NB4 (cell line): ENCODE results near the gene DENND4B.

Experiments
- POLR2A ChIP-seq: IDR thresholded peaks from 2 replicates; pipeline ENCODE4 v1.6.1; 2011; ENCODE audit warnings: mild to moderate bottlenecking; ENCODE audit not compliant: insufficient read length; ENCODE audit errors: extremely low read depth
- TF ChIP-seq, protein P1 (sequence below): IDR thresholded peaks from one replicate; pipeline ENCODE4 v1.5.1; 2012; ENCODE audit warnings: low read depth, low read length
- TF ChIP-seq, protein P2 (sequence below): IDR thresholded peaks from 2 replicates; pipeline ENCODE4 v1.6.1; 2011; ENCODE audit warnings: low read depth, low read length

GRCh38 chr1:153932156-153933131, 14.1 kb downstream of the DENND4B start:
- TF ChIP-seq, protein P1, sequence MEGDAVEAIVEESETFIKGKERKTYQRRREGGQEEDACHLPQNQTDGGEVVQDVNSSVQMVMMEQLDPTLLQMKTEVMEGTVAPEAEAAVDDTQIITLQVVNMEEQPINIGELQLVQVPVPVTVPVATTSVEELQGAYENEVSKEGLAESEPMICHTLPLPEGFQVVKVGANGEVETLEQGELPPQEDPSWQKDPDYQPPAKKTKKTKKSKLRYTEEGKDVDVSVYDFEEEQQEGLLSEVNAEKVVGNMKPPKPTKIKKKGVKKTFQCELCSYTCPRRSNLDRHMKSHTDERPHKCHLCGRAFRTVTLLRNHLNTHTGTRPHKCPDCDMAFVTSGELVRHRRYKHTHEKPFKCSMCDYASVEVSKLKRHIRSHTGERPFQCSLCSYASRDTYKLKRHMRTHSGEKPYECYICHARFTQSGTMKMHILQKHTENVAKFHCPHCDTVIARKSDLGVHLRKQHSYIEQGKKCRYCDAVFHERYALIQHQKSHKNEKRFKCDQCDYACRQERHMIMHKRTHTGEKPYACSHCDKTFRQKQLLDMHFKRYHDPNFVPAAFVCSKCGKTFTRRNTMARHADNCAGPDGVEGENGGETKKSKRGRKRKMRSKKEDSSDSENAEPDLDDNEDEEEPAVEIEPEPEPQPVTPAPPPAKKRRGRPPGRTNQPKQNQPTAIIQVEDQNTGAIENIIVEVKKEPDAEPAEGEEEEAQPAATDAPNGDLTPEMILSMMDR: no peak
- no peak for TF ChIP-seq POLR2A
- TF ChIP-seq, protein P2, sequence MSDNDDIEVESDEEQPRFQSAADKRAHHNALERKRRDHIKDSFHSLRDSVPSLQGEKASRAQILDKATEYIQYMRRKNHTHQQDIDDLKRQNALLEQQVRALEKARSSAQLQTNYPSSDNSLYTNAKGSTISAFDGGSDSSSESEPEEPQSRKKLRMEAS: no peak
